ENCODE data around the gene SERPINH1.

The SERPINH1 gene

DNA sequence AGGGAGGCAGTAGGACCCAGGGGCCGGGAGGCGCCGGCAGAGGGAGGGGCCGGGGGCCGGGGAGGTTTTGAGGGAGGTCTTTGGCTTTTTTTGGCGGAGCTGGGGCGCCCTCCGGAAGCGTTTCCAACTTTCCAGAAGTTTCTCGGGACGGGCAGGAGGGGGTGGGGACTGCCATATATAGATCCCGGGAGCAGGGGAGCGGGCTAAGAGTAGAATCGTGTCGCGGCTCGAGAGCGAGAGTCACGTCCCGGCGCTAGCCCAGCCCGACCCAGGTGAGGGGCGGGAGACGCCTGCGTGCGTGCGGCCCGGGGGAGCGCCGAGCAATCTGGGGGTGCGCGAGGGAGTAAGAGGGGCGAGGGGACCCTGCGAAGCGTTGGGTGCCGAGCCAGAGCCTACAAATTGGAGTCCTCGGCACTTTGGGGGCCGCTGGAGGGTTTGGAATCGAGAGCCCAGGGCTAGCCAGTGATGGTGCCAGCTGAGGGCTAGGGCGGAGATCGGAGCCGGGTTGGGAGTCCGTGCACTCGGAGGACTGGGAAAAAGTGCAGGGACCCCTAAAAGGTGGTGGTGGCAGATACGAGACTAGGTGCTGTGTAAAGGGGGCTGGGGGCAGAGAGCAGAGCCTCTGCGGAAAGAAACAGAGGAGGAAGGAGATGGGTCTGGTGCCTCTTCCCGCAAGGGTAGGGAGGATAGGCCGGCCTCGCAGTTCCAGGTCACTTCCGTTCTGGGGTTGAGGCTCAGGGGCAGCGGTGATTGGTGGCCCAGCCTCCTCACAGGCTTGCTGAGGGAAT, at the start of gene SERPINH1:
SERPINH1 (plus strand) TSS at position 206 of the 788 bp plus-strand sequence. CDS start 4,097 bp downstream, outside the sequence.
- peak; percentile 89 for DNase-seq (ENCODE audit: low read depth)
- TF ChIP-seq, protein P1, sequence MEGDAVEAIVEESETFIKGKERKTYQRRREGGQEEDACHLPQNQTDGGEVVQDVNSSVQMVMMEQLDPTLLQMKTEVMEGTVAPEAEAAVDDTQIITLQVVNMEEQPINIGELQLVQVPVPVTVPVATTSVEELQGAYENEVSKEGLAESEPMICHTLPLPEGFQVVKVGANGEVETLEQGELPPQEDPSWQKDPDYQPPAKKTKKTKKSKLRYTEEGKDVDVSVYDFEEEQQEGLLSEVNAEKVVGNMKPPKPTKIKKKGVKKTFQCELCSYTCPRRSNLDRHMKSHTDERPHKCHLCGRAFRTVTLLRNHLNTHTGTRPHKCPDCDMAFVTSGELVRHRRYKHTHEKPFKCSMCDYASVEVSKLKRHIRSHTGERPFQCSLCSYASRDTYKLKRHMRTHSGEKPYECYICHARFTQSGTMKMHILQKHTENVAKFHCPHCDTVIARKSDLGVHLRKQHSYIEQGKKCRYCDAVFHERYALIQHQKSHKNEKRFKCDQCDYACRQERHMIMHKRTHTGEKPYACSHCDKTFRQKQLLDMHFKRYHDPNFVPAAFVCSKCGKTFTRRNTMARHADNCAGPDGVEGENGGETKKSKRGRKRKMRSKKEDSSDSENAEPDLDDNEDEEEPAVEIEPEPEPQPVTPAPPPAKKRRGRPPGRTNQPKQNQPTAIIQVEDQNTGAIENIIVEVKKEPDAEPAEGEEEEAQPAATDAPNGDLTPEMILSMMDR (IDR thresholded peaks at IDR 0.05; ENCODE audit: insufficient read depth, low read depth, low read length, missing control alignments) = no peak
- H3K4me3 ChIP-seq (ENCODE audit: low read depth, low read length) = peak within 1 kb of the TSS; percentile 75

DNA sequence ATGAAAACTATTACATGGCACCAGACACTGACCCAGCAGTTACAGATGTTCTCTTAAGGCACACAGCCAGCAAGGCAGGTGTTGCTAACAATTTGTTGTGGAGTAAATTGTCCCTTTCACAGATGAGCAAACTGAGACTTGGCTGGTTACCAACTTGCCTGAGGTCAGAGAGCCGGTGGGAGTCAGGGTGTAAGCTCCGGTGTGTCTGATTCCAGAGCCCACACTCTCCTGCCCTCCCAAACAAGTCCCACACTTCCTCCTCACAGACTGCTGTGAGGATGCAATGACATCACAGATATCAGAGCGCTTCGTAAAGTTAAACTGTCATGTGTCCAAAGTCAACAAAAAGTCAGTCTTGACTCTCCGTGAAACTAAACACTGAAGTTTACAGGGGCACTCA, 48.8 kb upstream of the SERPINH1 start:
- TF ChIP-seq, protein P1 (IDR thresholded peaks at IDR 0.05; ENCODE audit: insufficient read depth, low read depth, low read length, missing control alignments) = no peak
- no peak overlapping the region for H3K4me3 ChIP-seq (ENCODE audit: low read depth, low read length)
- DNase-seq (ENCODE audit: low read depth) = no peak

DNA sequence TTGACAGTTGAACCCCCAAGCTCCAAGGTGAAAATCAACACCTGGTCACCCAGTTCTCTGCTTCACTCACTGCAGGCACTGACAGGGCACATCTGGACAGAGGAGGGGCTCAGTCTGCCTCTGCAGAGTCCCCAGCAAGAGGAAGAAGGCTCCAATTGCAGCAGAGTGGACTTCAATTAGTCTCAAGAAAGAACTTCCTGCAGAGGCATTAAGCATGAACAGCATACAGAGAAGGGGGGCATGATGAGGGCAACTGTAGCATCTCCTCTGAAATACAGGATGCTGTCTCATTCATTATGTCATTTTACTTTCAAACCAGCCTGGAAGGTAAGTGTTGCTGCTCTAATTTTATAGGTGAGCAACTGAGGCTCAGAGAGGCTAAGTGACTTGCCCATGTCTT, 47.5 kb upstream of the SERPINH1 start:
- TF ChIP-seq, protein P1 (IDR thresholded peaks at IDR 0.05; ENCODE audit: insufficient read depth, low read depth, low read length, missing control alignments) = no peak
- no peak for DNase-seq (ENCODE audit: low read depth)
- H3K4me3 ChIP-seq (ENCODE audit: low read depth, low read length) = no peak overlapping the region

DNA sequence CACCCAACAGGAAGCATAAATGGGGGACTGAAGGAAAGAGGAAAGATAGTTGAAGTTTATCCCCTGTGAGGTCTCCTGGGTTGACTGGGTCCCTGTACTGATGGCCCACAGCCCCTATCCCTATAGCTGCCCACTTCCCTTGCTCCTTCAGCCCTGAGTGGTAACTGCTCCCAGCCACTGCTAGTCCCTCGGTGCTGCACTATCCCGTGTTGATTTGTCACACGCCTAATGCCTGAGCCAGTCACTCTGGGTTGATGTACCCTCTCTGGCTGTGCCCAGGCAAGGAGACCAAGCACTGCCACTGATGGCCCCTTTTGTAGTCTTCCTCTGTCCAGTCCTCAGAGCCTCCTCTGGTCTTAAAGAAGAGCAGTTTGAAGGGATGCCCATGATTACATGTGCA, 45.9 kb upstream of the SERPINH1 start:
- TF ChIP-seq, protein P1 (IDR thresholded peaks at IDR 0.05; ENCODE audit: insufficient read depth, low read depth, low read length, missing control alignments) = no peak
- no peak for DNase-seq (ENCODE audit: low read depth)
- no peak overlapping the region for H3K4me3 ChIP-seq (ENCODE audit: low read depth, low read length)

DNA sequence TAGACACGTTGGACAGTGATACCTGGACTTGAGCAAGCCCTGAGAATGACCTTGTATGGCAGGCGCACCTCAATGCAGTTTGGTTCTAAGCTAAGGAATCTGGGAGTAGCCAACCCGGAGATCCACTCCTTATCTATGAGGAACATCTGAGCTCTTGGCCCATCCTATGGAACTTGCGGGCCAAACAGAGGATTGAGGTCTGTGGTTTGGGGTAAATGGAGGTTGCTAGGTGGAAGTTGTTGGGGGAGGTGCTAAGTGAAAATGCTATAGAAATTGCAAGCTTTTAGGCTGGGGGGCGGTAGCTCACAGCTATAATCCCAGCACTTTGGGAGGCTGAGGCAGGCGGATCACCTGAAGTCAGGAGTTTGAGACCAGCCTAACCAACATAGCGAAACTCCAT, 45.2 kb upstream of the SERPINH1 start:
- DNase-seq (ENCODE audit: low read depth) = no peak
- peak overlapping the region; percentile 23 for H3K4me3 ChIP-seq (ENCODE audit: low read depth, low read length)
- TF ChIP-seq, protein P1 (IDR thresholded peaks at IDR 0.05; ENCODE audit: insufficient read depth, low read depth, low read length, missing control alignments) = no peak

DNA sequence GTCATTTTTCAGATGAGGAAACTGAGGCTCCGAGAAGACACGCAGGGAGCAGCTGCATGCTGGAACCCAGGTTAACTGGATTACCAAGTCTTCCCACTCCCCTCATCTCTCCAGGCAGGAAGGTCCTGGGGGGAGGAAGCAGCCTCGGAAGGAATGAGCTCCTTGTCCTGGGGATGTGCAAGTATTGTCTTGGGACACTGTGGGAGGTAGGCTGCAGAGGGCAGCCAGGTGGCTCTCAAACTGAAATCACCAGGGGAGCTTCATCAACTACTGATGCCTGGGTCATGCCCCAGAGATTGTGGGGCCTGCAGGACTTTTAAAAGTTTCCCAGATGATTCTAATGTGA, 43.9 kb upstream of the SERPINH1 start:
- no peak overlapping the region for H3K4me3 ChIP-seq (ENCODE audit: low read depth, low read length)
- DNase-seq (ENCODE audit: low read depth) = no peak
- TF ChIP-seq, protein P1 (IDR thresholded peaks at IDR 0.05; ENCODE audit: insufficient read depth, low read depth, low read length, missing control alignments) = no peak

All from GM12865 (cell line).